Measurements from ENCODE around the gene FEV. TPM values are rescaled to one million over a fixed set of nuclear protein-coding genes. Genes with fewer than 3 reads are reported as not detected.
A peak's percentile ranks its signal among the peaks of the same experiment; 100 is the strongest.
"Not testable (repeated sequence)": the region's sequence is repeated elsewhere in the genome, so short reads cannot be mapped to it uniquely, and the experiment has no call there.

FEV gene
- total RNA-seq, 2 donors from 2014 or later = not detected

DNA sequence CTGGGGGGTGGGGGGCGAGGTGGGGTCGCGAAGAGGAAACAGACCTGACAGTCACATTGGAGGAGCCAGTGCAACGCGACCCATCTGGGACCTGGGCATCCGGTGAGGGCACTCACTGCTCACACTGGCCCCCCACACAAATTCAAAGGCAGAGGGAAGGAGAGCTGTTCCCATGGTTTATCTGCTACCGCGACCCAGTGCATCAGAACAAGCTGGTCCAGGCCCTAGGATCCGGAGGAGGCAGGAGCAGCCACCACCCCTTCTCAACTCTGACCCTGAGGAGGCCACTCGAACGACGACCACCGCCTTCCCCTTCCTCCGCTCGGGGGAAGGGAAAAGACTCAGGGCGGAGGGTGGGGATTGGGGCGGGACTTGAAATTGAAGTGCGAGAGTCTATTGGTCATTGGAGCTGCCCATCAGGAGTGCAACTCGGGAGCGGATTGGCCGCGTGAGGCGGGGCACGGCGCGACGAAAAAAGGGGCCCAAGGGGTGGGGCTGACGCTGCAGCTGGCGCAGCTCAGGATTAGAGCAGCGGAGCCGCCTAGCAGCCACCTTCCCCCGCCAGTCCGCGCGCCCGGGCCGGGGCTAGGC is 25.7 kb downstream of the FEV start, which contains the start of gene CDK5R2:
Gene CDK5R2, plus strand, starts transcription at position 526 of the 591 bp plus-strand sequence. CDS start 155 bp downstream, outside the sequence.
- Mint-ChIP-seq H3K27ac (no peak within 1 kb of the TSS), H3K4me1 (peaks cover 7% of the 10 kb centered on the region), H3K36me3 (ENCODE audit: low read depth) (peaks cover 10% of the 10 kb centered on the region), H3K4me3 (peak within 1 kb of the TSS; percentile 63), H3K27me3 (peaks cover 68% of the 10 kb centered on the region), H3K9me3 (no peaks in the 10 kb centered on the region)
- ATAC-seq (replicated peaks) = peak; percentile 97

DNA sequence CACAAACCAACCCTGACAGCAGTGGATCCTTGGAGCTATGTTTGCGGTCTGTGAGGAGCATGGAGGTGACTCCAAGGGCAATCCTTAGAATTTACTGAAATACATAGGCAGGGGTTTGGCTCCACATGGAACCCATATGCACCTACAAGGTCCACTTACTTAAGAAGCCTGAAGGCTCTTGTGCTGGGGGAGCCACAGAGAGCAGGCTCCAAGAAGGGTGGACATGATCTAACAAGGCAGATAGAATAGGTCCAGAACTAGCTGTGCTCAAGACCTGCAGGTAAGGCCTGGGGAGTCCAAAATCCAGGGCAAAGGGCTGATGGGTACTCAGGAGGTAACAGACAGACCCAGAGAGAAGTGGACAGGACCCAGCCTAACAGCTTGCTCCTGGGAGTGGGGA is 26.7 kb downstream of the FEV start:
- H3K27me3 Mint-ChIP-seq = peaks cover 62% of the 10 kb centered on the region
- peaks cover 7% of the 10 kb centered on the region for H3K4me1 Mint-ChIP-seq
- no peak for ATAC-seq (replicated peaks)
- no peaks in the 10 kb centered on the region for H3K9me3 Mint-ChIP-seq
- H3K27ac Mint-ChIP-seq = no peak overlapping the region
- peaks cover 10% of the 10 kb centered on the region for H3K36me3 Mint-ChIP-seq (ENCODE audit: low read depth)
- peak overlapping the region; percentile 63 for H3K4me3 Mint-ChIP-seq

DNA sequence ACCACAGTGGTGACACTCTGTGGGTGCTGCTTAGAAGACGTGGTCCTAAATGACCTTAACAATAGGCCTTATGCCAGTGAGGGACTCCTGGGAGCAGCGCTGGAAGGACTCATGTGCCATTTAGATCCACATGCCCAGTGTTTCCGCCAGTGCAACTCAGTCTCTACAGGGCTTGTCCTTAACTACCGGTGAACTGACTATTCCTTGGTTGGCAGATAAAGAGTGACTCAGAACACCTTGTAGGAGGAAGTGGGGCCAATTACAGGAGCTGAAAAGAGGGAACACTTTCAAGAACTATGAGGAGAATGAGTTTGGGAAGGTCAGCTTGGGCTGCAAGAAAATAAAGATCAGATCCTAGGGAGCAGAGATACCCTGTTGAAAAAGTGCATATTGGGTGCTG is 27.3 kb downstream of the FEV start:
- ATAC-seq (replicated peaks) = no peak
- Mint-ChIP-seq H3K36me3 (ENCODE audit: low read depth) (peaks cover 10% of the 10 kb centered on the region), H3K4me3 (no peak overlapping the region), H3K27ac (no peak overlapping the region), H3K9me3 (no peaks in the 10 kb centered on the region), H3K4me1 (peaks cover 7% of the 10 kb centered on the region), H3K27me3 (peaks cover 66% of the 10 kb centered on the region)

DNA sequence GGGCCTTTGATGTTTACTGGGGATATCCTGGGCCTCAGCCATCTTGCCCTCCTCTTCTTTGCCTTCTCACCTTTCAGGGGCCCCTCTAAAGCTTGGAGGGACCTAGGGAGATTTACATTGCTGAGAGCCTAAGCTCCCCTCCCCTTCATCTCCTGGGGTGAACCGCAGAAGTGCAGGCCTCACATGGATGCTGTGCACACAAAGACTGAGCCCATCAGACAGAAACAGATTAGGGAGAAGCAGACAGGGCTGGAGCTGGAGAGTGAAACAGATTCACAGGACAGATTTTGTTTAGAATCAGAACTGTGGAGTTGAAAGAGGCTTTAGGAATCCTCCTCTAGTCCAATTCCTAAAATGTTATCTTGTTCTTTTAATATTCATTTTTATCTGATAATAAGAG is 28.9 kb downstream of the FEV start:
- Mint-ChIP-seq H3K9me3 (no peaks in the 10 kb centered on the region), H3K27ac (no peak overlapping the region), H3K27me3 (peaks cover 54% of the 10 kb centered on the region), H3K4me3 (no peak overlapping the region), H3K36me3 (ENCODE audit: low read depth) (peaks cover 5% of the 10 kb centered on the region), H3K4me1 (peaks cover 3% of the 10 kb centered on the region)
- ATAC-seq (replicated peaks) = no peak

DNA sequence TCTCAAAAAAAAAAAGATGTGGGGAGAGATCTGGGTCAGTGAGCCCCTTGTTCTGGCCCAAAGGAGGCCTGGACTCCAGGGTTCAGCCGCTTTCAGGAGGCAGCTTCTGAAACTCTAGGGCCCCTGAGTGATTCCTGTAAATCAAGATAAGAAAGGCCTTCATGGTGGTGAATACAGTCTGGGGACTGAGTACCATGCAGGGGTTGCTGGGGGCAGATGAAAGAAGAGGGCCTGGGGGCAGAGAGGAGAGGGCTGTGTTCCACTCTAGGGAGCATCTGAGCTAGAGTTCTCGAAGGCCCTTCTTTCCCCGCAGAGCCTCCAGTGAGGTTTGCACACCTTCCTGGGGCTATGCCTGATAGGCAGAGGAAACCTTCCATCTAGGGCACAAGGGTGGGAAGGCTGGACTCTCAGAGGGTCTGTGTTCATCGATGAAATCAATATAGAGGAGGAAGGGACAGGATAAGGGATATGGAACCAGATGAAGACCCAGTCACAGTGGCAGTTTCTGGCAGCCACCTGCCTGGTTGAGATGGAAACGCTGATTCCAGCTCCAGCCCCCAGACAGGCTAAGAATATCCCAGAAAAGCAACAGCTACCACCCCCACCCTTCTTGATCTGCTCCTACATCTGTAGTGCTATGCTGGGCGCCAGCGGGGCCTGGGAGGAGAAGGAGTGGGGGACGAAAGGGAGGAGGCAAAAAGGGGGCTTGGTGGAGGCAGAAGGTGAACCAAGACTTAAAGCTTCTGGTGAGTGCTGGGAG is 30.3 kb downstream of the FEV start:
- no peaks in the 10 kb centered on the region for H3K9me3 Mint-ChIP-seq
- peaks cover 5% of the 10 kb centered on the region for H3K36me3 Mint-ChIP-seq (ENCODE audit: low read depth)
- peaks cover 52% of the 10 kb centered on the region for H3K27me3 Mint-ChIP-seq
- no peaks in the 10 kb centered on the region for H3K4me1 Mint-ChIP-seq
- no peak overlapping the region for H3K27ac Mint-ChIP-seq
- ATAC-seq (replicated peaks) = no peak
- no peak overlapping the region for H3K4me3 Mint-ChIP-seq

DNA sequence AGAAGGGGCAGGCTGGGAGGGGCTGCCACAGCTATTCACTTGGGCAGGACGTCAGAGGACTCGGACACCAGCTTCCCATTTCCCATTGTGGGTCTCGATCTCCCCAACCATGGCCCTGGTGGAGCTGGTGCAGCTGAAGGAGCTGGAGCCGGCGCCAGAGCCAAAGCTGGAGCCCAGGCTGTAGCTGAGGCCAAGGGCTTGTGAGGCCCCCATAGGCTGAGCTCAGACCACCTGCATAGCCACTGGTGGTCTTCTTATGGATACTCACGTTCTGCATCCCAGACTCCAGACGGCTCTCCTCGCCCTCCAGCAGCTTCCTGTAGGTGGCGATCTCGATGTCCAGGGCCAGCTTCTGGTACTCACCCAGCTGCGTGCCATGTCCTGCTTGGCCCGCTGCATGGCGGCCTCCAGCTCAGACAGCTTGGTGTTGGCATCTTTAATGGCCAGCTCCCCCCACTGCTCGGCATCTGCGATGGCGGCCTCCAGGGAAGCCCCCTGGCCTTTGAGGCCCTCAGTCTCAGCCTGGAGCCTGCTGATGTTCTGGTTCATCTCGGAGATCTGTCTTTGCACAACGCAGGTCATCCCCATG is 31.5 kb downstream of the FEV start:
- H3K4me3 Mint-ChIP-seq = no peak overlapping the region
- no peaks in the 10 kb centered on the region for H3K4me1 Mint-ChIP-seq
- no peaks in the 10 kb centered on the region for H3K36me3 Mint-ChIP-seq (ENCODE audit: low read depth)
- H3K27ac Mint-ChIP-seq = no peak overlapping the region
- ATAC-seq (replicated peaks) = no peak
- peaks cover 43% of the 10 kb centered on the region for H3K27me3 Mint-ChIP-seq
- no peaks in the 10 kb centered on the region for H3K9me3 Mint-ChIP-seq

DNA sequence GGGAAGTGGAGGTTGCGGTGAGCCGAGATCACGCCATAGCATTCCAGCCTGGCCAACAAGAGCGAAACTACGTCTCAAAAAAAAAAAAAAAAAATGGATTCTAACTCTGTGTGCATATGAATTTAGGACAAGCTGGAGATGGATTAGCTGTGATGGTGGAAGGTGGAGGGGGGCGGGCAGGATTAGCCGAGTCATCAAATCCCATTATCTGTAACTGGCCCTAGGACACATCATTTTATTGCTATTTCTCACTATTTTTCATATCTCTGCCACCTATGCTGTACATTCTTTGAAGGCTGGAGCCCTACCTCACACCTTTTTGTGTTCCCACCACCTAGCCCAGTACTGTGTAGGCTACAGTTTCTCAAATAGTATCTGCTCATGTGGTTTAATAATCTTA is 32.8 kb downstream of the FEV start:
- Mint-ChIP-seq H3K4me1 (no peaks in the 10 kb centered on the region), H3K36me3 (ENCODE audit: low read depth) (no peaks in the 10 kb centered on the region), H3K27ac (no peak overlapping the region), H3K27me3 (peaks cover 34% of the 10 kb centered on the region), H3K4me3 (no peak overlapping the region), H3K9me3 (no peaks in the 10 kb centered on the region)
- ATAC-seq (replicated peaks) = no peak

DNA sequence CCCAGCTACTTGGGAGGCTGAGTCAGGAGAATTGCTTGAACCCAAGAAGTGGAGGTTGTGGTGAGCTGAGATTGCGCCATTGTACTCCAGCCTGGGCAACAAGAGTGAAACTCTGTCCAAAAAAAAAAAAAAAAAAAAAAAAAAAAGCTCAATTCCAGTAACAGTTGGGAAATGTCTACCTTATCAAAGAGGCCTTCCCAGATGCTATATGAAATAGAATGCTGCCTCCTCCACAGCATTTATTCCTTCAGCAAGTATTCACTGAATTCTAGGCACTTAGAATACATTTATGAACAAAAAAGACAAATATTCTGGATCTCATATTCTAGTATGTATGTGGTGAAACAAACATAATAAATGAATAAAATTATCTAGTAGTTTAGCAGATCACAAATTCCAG is 38.4 kb downstream of the FEV start:
- H3K36me3 Mint-ChIP-seq (ENCODE audit: low read depth) = no peaks in the 10 kb centered on the region
- H3K9me3 Mint-ChIP-seq = no peaks in the 10 kb centered on the region
- H3K27ac Mint-ChIP-seq = no peak overlapping the region
- no peaks in the 10 kb centered on the region for H3K4me1 Mint-ChIP-seq
- peaks cover 38% of the 10 kb centered on the region for H3K27me3 Mint-ChIP-seq
- no peak for ATAC-seq (replicated peaks)
- no peak overlapping the region for H3K4me3 Mint-ChIP-seq

DNA sequence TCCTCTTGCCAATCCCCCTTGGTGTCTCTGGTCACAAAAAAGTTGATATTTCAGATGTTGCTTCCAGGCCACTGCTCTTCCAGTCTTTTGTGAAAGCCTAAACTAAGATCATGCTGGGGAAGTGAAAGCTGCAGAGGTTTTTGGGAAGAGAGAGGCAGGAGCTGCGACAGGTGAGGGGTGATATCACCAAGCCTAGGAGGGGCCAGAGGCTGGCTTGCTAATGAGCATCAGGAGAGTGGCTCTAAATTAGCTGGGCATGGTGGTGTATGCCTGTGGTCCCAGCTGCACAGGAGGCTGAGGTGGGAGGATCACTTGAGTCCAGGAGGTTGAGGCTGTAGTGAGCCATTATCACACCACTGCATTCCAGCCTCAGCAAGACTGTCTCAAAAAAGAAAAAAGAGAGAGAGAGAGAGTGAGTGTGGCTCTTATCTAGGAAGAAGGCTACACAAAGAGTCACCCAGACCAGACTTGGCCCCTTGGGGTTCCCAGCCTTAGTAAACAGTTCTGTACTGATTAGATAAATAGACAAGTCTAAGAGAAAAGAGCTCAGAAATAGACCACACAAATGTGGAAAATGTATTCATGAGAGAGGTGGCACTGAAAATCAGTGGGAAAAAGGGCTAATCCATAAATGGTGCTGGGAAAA is 40.1 kb downstream of the FEV start:
- Mint-ChIP-seq H3K4me3 (no peak overlapping the region), H3K4me1 (no peaks in the 10 kb centered on the region), H3K36me3 (ENCODE audit: low read depth) (no peaks in the 10 kb centered on the region), H3K27me3 (peaks cover 48% of the 10 kb centered on the region), H3K27ac (no peak overlapping the region), H3K9me3 (no peaks in the 10 kb centered on the region)
- no peak for ATAC-seq (replicated peaks)

DNA sequence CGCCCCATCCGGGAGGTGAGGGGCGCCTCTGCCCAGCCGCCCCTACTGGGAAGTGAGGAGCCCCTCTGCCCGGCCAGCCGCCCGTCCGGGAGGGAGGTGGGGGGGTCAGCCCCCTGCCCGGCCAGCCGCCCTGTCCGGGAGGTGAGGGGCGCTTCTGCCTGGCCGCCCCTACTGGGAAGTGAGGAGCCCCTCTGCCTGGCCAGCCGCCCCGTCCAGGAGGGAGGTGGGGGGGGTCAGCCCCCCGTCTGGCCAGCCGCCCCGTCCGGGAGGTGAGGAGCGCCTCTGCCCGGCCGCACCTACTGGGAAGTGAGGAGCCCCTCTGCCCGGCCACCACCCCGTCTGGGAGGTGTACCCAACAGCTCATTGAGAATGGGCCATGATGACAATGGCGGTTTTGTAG is 53.2 kb downstream of the FEV start:
- H3K4me3 Mint-ChIP-seq; H3K36me3 Mint-ChIP-seq (ENCODE audit: low read depth); H3K27ac Mint-ChIP-seq; H3K9me3 Mint-ChIP-seq; H3K4me1 Mint-ChIP-seq; ATAC-seq (replicated peaks): not testable (repeated sequence)
- peaks cover 15% of the 10 kb centered on the region for H3K27me3 Mint-ChIP-seq

Other genes with a start within 250 kb of the FEV start
- under 1 TPM in 1 of 2 donors, not detected in 1; 0.66 TPM for gene CYP27A1, start 203.0 kb downstream of the FEV start, total RNA-seq
- gene PRKAG3, start 153.4 kb downstream of the FEV start, total RNA-seq = not detected
- under 1 TPM in 1 of 2 donors, not detected in 1; 0.29 TPM for gene WNT6, start 125.4 kb downstream of the FEV start, total RNA-seq
- gene WNT10A, start 104.3 kb downstream of the FEV start, total RNA-seq = 10 to 100 TPM in 1 of 2 donors, 1 to 10 TPM in 1; 1.0 to 49.8 TPM
- not detected for gene CDK5R2, start 25.5 kb downstream of the FEV start, total RNA-seq
- gene CRYBA2, start 8.2 kb upstream of the FEV start, total RNA-seq = not detected
- gene CFAP65, start 56.3 kb upstream of the FEV start, total RNA-seq = not detected
- gene IHH, start 75.7 kb upstream of the FEV start, total RNA-seq = under 1 TPM; 0.28 to 0.29 TPM
- gene NHEJ1, start 175.6 kb upstream of the FEV start, total RNA-seq = 10 to 100 TPM; 24.1 to 26.6 TPM
- 1 to 10 TPM; 2.9 to 7.7 TPM for gene SLC23A3, start 184.8 kb upstream of the FEV start, total RNA-seq
- gene CNPPD1, start 191.7 kb upstream of the FEV start, total RNA-seq = 10 to 100 TPM; 60.4 to 67.0 TPM
- gene RETREG2, start 193.1 kb upstream of the FEV start, total RNA-seq = 100 to 1,000 TPM; 104 to 148 TPM
- gene ZFAND2B, start 221.6 kb upstream of the FEV start, total RNA-seq = 10 to 100 TPM; 27.9 to 29.8 TPM
- 10 to 100 TPM; 29.7 to 94.1 TPM for gene ABCB6, start 233.8 kb upstream of the FEV start, total RNA-seq
- gene ATG9A, start 244.5 kb upstream of the FEV start, total RNA-seq = 10 to 100 TPM; 46.6 to 81.3 TPM
- 100 to 1,000 TPM; 109 to 367 TPM for gene ANKZF1, start 244.6 kb upstream of the FEV start, total RNA-seq

All from activated T-helper 17 cell treated with anti-CD3 and anti-CD28 coated beads, Interleukin-2, amount 50 U/mL, for 72 hours (primary cell).